NCI-H1417 (cell line): ENCODE measurements around the gene IDS.
"Not testable (repeated sequence)": the region's sequence is repeated elsewhere in the genome, so short reads cannot be mapped to it uniquely, and the experiment has no call there.

Experiments
- DNase-seq, 3 experiments: peaks; one replicate each; lab custom pipeline; 2025; lab: John Stamatoyannopoulos, UW

IDS gene

GRCh38 chrX:149527705-149528104, 22.6 kb upstream of the IDS start:
- peak in 2 of 3 experiments; percentile 22 to 42 for DNase-seq

- DNase-seq, result not testable (repeated sequence)
These were observed 21.4 kb upstream of the IDS start for GRCh38 chrX:149526318-149527033.

- peak in 1 of 3 experiments; percentile 42 for DNase-seq
These were observed 20.8 kb upstream of the IDS start for GRCh38 chrX:149525903-149526302.

DNA sequence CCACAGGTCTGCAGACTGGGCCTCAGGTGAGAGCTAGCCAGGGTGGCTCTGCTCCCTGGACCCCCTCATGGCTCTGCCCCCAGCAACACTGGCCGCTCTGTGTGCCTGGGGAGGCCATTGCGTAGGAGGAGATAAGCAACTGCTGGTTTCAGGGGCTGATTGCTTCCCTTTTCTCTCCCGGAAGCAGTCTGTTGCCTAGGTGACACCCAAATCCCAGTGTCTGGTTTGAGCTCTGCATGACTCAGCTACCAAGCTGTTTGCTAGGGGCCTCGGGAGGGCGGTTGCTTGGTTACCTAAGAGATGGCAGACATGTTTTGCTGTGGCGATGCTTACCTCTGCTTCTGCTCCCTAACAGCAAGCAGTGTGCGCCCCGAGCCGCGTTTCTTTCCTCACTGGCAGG, 20.3 kb upstream of the IDS start:
- peak; percentile 28 to 81 (median 45) for DNase-seq

- no peak for DNase-seq
These were observed 17.8 kb upstream of the IDS start for GRCh38 chrX:149522916-149523315.

- no peak for DNase-seq
These were observed 16.3 kb upstream of the IDS start for GRCh38 chrX:149521438-149521837.

GRCh38 chrX:149520636-149521277, 15.7 kb upstream of the IDS start:
- not testable (repeated sequence) for DNase-seq

DNA sequence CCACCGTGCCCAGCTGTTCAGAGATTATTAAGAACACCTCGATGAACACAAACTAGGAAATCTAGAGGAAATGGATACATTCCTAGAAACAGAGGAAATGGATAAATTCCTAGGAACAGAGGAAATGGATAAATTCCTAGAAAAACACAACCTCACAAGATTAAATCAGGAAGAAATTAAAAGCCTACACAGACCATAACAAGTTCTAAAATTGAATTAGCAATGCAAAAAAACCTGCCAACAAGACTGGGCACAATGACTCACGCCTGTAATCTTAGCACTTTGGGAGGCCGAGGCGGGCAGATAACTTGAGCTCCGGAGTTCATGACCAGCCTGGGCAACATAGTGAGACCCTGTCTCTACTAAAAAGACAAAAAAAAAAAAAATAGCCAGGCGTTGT, 13.1 kb upstream of the IDS start:
- no peak for DNase-seq

- no peak for DNase-seq
These were observed 12.2 kb upstream of the IDS start for GRCh38 chrX:149517308-149517707.

GRCh38 chrX:149516604-149517003, 11.5 kb upstream of the IDS start:
- DNase-seq, result no peak

DNA sequence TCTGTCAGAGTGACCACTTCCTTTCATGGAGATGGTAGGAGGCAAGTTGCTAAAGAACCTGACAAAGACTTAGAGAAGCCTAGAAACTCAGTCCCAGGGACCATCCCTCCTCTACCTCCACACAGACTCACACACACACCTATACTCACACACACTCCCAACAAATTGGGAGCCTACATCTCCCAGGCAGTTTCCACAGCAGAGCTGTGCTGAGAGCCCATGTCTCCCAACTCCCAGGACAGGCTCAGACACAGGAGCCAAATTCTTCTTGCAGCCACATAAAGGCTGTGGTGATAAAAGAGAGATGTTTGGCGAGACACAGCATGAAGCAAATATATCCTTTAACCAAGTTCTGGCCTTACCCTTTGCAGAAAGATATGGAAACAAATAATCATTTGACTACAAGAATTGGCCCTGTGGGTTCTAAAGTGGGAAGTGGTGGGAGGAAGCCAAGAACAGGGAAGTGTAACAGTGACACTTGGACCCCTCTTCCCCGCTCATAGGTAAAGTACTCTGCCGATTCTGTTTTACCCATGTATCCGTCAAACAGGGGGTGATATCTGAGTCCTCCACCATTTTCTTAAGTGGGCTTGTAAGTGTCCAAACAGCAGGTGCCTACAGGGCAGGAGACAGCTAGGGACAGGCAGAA, 11.0 kb upstream of the IDS start:
- DNase-seq, result no peak

DNA sequence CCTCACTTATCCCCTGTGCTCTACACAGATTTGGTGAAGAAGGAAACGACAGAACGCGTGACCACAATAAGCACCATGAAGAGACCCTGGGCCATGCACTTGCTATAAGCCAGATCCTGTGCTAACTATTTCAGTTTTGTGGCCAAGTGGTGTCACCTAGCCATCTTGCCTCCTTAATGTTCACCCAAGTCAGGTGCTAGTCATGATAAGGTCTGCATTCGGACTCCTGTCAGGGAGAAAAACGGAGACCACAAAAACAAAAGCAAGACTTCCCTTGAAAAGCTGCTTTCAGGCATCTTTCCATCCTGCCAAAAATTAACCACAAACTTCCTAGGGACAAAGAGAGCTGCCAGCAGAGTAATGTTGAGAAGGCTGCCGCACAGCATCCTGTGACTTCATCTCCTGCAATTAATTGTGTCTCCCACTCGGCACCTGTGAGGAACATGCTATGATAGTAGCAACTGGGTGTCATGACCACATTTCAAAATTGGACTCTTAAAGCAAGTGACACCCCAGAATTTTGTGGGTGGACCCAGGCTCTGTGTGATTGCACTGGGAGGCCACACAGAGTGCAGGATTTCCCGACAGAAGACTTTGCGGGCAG, 8.8 kb upstream of the IDS start:
- no peak for DNase-seq

GRCh38 chrX:149512225-149512885, 7.2 kb upstream of the IDS start:
- DNase-seq, result peak; percentile 28 to 62 (median 49)

GRCh38 chrX:149511081-149511480, 6.0 kb upstream of the IDS start:
- DNase-seq, result no peak

DNA sequence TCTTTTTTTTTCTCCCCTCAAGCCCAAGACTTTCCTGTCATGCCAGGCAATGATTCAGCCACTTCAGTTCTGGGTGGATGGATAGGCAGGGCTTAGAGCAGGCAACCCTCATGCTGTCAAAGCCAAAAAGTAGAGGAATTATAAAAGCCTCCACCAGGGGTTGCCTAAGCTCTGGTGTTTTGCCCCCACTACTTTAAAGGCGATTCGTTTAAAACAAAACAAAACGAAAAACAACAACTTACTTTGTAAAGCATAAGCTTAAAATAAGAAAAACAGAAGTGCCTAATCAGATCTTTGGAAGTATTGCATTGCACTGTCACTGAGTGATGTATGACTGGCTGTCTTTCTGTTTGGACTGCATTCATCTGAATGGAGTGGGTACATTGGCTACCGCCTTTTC, 5.3 kb upstream of the IDS start:
- no peak for DNase-seq

- no peak for DNase-seq
These were observed 3.4 kb upstream of the IDS start for GRCh38 chrX:149508467-149508866.

GRCh38 chrX:149506349-149506748, 1.2 kb upstream of the IDS start:
- DNase-seq, result no peak

DNA sequence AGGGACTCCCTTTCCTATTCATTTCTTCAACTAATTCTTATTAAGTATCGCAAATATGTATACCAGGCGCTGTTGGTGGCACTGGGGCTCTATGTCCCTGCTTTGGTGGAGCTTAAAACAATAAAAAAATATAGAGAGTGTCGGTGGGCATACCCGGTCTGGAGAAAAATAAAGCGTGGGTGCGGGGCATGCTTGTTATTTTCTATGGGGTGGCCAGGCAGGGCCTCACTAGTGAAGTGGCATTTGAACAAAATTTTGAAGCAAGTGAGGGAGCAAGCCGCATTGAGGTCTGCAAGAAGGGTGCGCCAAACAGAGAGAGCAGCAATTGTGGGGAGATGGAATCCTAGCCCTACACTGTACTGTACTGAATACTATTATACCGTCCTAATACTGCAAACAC, 565 bp upstream of the IDS start:
- no peak for DNase-seq

DNA sequence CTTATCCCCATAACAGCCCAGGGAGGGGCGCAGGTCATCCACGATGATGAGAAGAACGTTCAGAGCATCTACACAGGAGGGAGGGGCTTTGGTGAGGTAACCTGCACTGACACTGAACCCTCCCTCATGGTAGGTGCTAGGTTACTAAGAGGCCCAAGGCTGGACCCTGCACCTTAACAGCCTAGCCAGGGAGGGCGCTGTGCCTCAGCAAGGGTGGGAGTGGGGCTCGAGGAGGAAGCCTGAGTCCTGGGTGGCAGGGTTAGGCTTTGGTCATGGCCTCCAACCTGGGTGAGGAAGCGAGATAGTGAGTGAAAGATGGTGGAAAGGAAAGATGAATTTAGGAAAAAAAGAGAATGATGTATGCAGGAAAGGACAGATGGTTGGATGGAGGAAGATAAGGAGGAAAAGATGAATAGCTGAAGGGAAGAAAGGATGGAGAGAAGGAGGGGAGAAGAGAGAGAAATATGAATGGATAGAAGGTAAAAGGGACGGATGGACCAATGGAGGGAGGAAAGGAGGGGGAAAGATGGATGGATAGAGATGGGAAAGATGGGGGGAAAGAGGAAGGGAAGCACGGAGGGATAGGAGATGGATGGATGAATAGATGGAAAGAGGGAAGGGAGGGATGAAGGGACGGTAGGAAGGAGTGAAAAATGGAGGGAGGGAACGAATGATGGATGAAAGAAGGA, 736 bp downstream of the IDS start:
- peak in 2 of 3 experiments; percentile 47 to 71 for DNase-seq

DNA sequence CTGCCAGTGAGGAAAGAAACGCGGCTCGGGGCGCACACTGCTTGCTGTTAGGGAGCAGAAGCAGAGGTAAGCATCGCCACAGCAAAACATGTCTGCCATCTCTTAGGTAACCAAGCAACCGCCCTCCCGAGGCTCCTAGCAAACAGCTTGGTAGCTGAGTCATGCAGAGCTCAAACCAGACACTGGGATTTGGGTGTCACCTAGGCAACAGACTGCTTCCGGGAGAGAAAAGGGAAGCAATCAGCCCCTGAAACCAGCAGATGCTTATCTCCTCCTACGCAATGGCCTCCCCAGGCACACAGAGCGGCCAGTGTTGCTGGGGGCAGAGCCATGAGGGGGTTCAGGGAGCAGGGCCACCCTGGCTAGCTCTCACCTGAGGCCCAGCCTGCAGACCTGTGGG, 1.7 kb downstream of the IDS start:
- DNase-seq, result peak in 2 of 3 experiments; percentile 34 to 81

GRCh38 chrX:149502923-149503322, 2.2 kb downstream of the IDS start:
- not testable (repeated sequence) for DNase-seq

- no peak for DNase-seq
These were observed 5.3 kb downstream of the IDS start for GRCh38 chrX:149499766-149500165.
